ENCODE data around the gene PACSIN2.

Gene PACSIN2

GRCh38 chr22:42906605-42907348 lies 108.2 kb downstream of the PACSIN2 start:
- no peak for DNase-seq (ENCODE audit: low read depth in 2 of 2)

GRCh38 chr22:42905702-42906183 lies 109.2 kb downstream of the PACSIN2 start:
- DNase-seq (ENCODE audit: low read depth in 2 of 2) = no peak

- no peak for DNase-seq (ENCODE audit: low read depth in 2 of 2)
Observed at GRCh38 chr22:42905217-42905616, 109.7 kb downstream of the PACSIN2 start.

- DNase-seq (ENCODE audit: low read depth in 2 of 2) = no peak
Observed at GRCh38 chr22:42904050-42904449, 110.9 kb downstream of the PACSIN2 start.

- no peak for DNase-seq (ENCODE audit: low read depth in 2 of 2)
Observed at GRCh38 chr22:42902875-42903510, 112.0 kb downstream of the PACSIN2 start.

GRCh38 chr22:42901790-42902508 lies 113.0 kb downstream of the PACSIN2 start:
- no peak for DNase-seq (ENCODE audit: low read depth in 2 of 2)

GRCh38 chr22:42897960-42898359 lies 117.0 kb downstream of the PACSIN2 start:
- DNase-seq (ENCODE audit: low read depth in 2 of 2) = no peak

GRCh38 chr22:42895541-42895981 lies 119.4 kb downstream of the PACSIN2 start:
- no peak for DNase-seq (ENCODE audit: low read depth in 2 of 2)

- no peak for DNase-seq (ENCODE audit: low read depth in 2 of 2)
Observed at GRCh38 chr22:42895087-42895486, 119.9 kb downstream of the PACSIN2 start.

GRCh38 chr22:42893371-42894150 lies 121.4 kb downstream of the PACSIN2 start:
- no peak for DNase-seq (ENCODE audit: low read depth in 2 of 2)

- DNase-seq (ENCODE audit: low read depth in 2 of 2) = no peak
Observed at GRCh38 chr22:42892571-42893316, 122.2 kb downstream of the PACSIN2 start.

- no peak for DNase-seq (ENCODE audit: low read depth in 2 of 2)
Observed at GRCh38 chr22:42892156-42892555, 122.8 kb downstream of the PACSIN2 start.

- DNase-seq (ENCODE audit: low read depth in 2 of 2) = no peak
Observed at GRCh38 chr22:42891696-42892095, 123.3 kb downstream of the PACSIN2 start.

GRCh38 chr22:42891008-42891407 lies 123.9 kb downstream of the PACSIN2 start:
- DNase-seq (ENCODE audit: low read depth in 2 of 2) = no peak

GRCh38 chr22:42889304-42889703 lies 125.6 kb downstream of the PACSIN2 start:
- DNase-seq (ENCODE audit: low read depth in 2 of 2) = no peak

GRCh38 chr22:42887523-42888507 lies 127.1 kb downstream of the PACSIN2 start:
- DNase-seq (ENCODE audit: low read depth in 2 of 2) = no peak

- no peak for DNase-seq (ENCODE audit: low read depth in 2 of 2)
Observed at GRCh38 chr22:42887120-42887519, 127.8 kb downstream of the PACSIN2 start.

GRCh38 chr22:42885446-42885845 lies 129.5 kb downstream of the PACSIN2 start:
- DNase-seq (ENCODE audit: low read depth in 2 of 2) = no peak

GRCh38 chr22:42884616-42885375 lies 130.2 kb downstream of the PACSIN2 start:
- DNase-seq (ENCODE audit: low read depth in 2 of 2) = no peak
